ENCODE measurements around the gene SRSF12. TPM values are rescaled to one million over a fixed set of nuclear protein-coding genes. Genes with fewer than 3 reads are reported as not detected.

SRSF12 gene
- total RNA-seq, 2 experiments from 2014 or later = 0.15 TPM; not detected in 1

- Mint-ChIP-seq H3K36me3 (ENCODE audit: low read depth) (no peaks in the 10 kb centered on the region), H3K9me3 (no peaks in the 10 kb centered on the region), H3K27ac (no peak overlapping the region), H3K4me3 (no peak overlapping the region), H3K4me1 (ENCODE audit: low read depth) (peaks cover 5% of the 10 kb centered on the region), H3K27me3 (ENCODE audit: low read depth) (peaks cover 5% of the 10 kb centered on the region)
- intact Hi-C loops (cut with micrococcal nuclease) = no loop called here
- no peak for DNase-seq
- CTCF ChIA-PET = no interaction called here
Observed at GRCh38 chr6:89118931-89119330, 1.1 kb upstream of the SRSF12 start.

- Mint-ChIP-seq H3K27ac (no peak overlapping the region), H3K4me3 (peak overlapping the region; percentile 78), H3K4me1 (ENCODE audit: low read depth) (peaks cover 5% of the 10 kb centered on the region), H3K27me3 (ENCODE audit: low read depth) (peaks cover 5% of the 10 kb centered on the region), H3K9me3 (no peaks in the 10 kb centered on the region), H3K36me3 (ENCODE audit: low read depth) (no peaks in the 10 kb centered on the region)
- DNase-seq = no peak
- CTCF ChIA-PET = interaction anchor here (1.2 to 1.8 kb wide), 3 partner anchors 31 to 134 kb away, joined by 4 to 13 read pairs (median 7); no protein-coding TSS in a partner anchor
- intact Hi-C loops (cut with micrococcal nuclease) = loop anchor here (1.0 to 2.0 kb wide), 2 partner anchors 28 to 36 kb away; partner anchors contain the start of gene PNRC1
Observed at GRCh38 chr6:89116702-89117101, 1.2 kb downstream of the SRSF12 start.

GRCh38 chr6:89111933-89112332, 5.9 kb downstream of the SRSF12 start:
- intact Hi-C loops (cut with micrococcal nuclease) = no loop called here
- Mint-ChIP-seq H3K27ac (no peak overlapping the region), H3K27me3 (ENCODE audit: low read depth) (peaks cover 2% of the 10 kb centered on the region), H3K4me3 (no peak overlapping the region), H3K4me1 (ENCODE audit: low read depth) (peaks cover 2% of the 10 kb centered on the region), H3K9me3 (no peaks in the 10 kb centered on the region), H3K36me3 (ENCODE audit: low read depth) (no peaks in the 10 kb centered on the region)
- CTCF ChIA-PET = interaction anchor here (0.8 kb wide), 1 partner anchor 128 kb away, joined by 3 read pairs; no protein-coding TSS in a partner anchor
- no peak for DNase-seq

GRCh38 chr6:89110284-89110683, 7.6 kb downstream of the SRSF12 start:
- no peak overlapping the region for H3K4me3 Mint-ChIP-seq
- no peak overlapping the region for H3K27ac Mint-ChIP-seq
- CTCF ChIA-PET = no interaction called here
- no peaks in the 10 kb centered on the region for H3K4me1 Mint-ChIP-seq (ENCODE audit: low read depth)
- no peaks in the 10 kb centered on the region for H3K9me3 Mint-ChIP-seq
- intact Hi-C loops (cut with micrococcal nuclease) = no loop called here
- H3K36me3 Mint-ChIP-seq (ENCODE audit: low read depth) = no peaks in the 10 kb centered on the region
- no peaks in the 10 kb centered on the region for H3K27me3 Mint-ChIP-seq (ENCODE audit: low read depth)
- no peak for DNase-seq

- Mint-ChIP-seq H3K36me3 (ENCODE audit: low read depth) (no peaks in the 10 kb centered on the region), H3K9me3 (no peaks in the 10 kb centered on the region), H3K27me3 (ENCODE audit: low read depth) (no peaks in the 10 kb centered on the region), H3K4me3 (no peak overlapping the region), H3K27ac (no peak overlapping the region), H3K4me1 (ENCODE audit: low read depth) (peaks cover 4% of the 10 kb centered on the region)
- CTCF ChIA-PET = no interaction called here
- no peak for DNase-seq
- intact Hi-C loops (cut with micrococcal nuclease) = no loop called here
Observed at GRCh38 chr6:89100114-89100513, 17.8 kb downstream of the SRSF12 start.

- no peak overlapping the region for H3K4me3 Mint-ChIP-seq
- H3K27me3 Mint-ChIP-seq (ENCODE audit: low read depth) = no peaks in the 10 kb centered on the region
- CTCF ChIA-PET = no interaction called here
- H3K9me3 Mint-ChIP-seq = no peaks in the 10 kb centered on the region
- intact Hi-C loops (cut with micrococcal nuclease) = loop anchor here (1.0 kb wide), 2 partner anchors 19 to 47 kb away; no protein-coding TSS in a partner anchor
- DNase-seq = no peak
- peaks cover 4% of the 10 kb centered on the region for H3K4me1 Mint-ChIP-seq (ENCODE audit: low read depth)
- H3K36me3 Mint-ChIP-seq (ENCODE audit: low read depth) = no peaks in the 10 kb centered on the region
- no peak overlapping the region for H3K27ac Mint-ChIP-seq
Observed at GRCh38 chr6:89098461-89098860, 19.4 kb downstream of the SRSF12 start.

GRCh38 chr6:89087881-89088280, 30.0 kb downstream of the SRSF12 start:
- no peak for DNase-seq
- intact Hi-C loops (cut with micrococcal nuclease) = loop anchor here (10.0 kb wide), 4 partner anchors 1197 to 1763 kb away; partner anchors contain the start of genes GJB7 and SMIM8

GRCh38 chr6:89085409-89086205, 32.3 kb downstream of the SRSF12 start:
- Mint-ChIP-seq H3K27me3 (ENCODE audit: low read depth) (no peaks in the 10 kb centered on the region), H3K4me1 (ENCODE audit: low read depth) (peaks cover 33% of the 10 kb centered on the region), H3K4me3 (no peak overlapping the region), H3K9me3 (no peaks in the 10 kb centered on the region), H3K27ac (peak overlapping the region; percentile 4), H3K36me3 (ENCODE audit: low read depth) (peaks cover 37% of the 10 kb centered on the region)
- CTCF ChIA-PET = interaction anchor here (1.0 to 1.5 kb wide), 5 partner anchors 7 to 102 kb away, joined by 3 to 7 read pairs (median 3); partner anchors contain the start of gene PM20D2
- DNase-seq = no peak
- intact Hi-C loops (cut with micrococcal nuclease) = loop anchor here (10.0 kb wide), 4 partner anchors 1199 to 1761 kb away; partner anchors contain the start of genes GJB7 and SMIM8

More at GRCh38 chr6:89087881-89088280, 30.0 kb downstream of the SRSF12 start:
- no peak overlapping the region for H3K27ac Mint-ChIP-seq
- CTCF ChIA-PET = no interaction called here
- H3K27me3 Mint-ChIP-seq (ENCODE audit: low read depth) = no peaks in the 10 kb centered on the region
- peaks cover 35% of the 10 kb centered on the region for H3K4me1 Mint-ChIP-seq (ENCODE audit: low read depth)
- H3K36me3 Mint-ChIP-seq (ENCODE audit: low read depth) = peaks cover 27% of the 10 kb centered on the region
- no peaks in the 10 kb centered on the region for H3K9me3 Mint-ChIP-seq
- no peak overlapping the region for H3K4me3 Mint-ChIP-seq

- intact Hi-C loops (cut with micrococcal nuclease) = loop anchor here (10.0 kb wide), 4 partner anchors 1200 to 1760 kb away; partner anchors contain the start of genes GJB7 and SMIM8
- H3K27me3 Mint-ChIP-seq (ENCODE audit: low read depth) = no peaks in the 10 kb centered on the region
- H3K4me3 Mint-ChIP-seq = peak overlapping the region; percentile 4
- peaks cover 33% of the 10 kb centered on the region for H3K4me1 Mint-ChIP-seq (ENCODE audit: low read depth)
- H3K27ac Mint-ChIP-seq = peak overlapping the region; percentile 11
- no peaks in the 10 kb centered on the region for H3K9me3 Mint-ChIP-seq
- DNase-seq = no peak
- peaks cover 37% of the 10 kb centered on the region for H3K36me3 Mint-ChIP-seq (ENCODE audit: low read depth)
- CTCF ChIA-PET = interaction anchor here (1.0 to 1.5 kb wide), 4 partner anchors 8 to 102 kb away, joined by 3 to 7 read pairs (median 4); partner anchors contain the start of gene PM20D2
Observed at GRCh38 chr6:89084954-89085353, 32.9 kb downstream of the SRSF12 start.

- Mint-ChIP-seq H3K4me1 (ENCODE audit: low read depth) (peaks cover 33% of the 10 kb centered on the region), H3K27ac (peak overlapping the region; percentile 11), H3K36me3 (ENCODE audit: low read depth) (peaks cover 37% of the 10 kb centered on the region), H3K27me3 (ENCODE audit: low read depth) (no peaks in the 10 kb centered on the region), H3K9me3 (no peaks in the 10 kb centered on the region), H3K4me3 (peak overlapping the region; percentile 4)
- CTCF ChIA-PET = interaction anchor here (1.0 to 1.5 kb wide), 3 partner anchors 8 to 101 kb away, joined by 3 to 7 read pairs (median 3); no protein-coding TSS in a partner anchor
- intact Hi-C loops (cut with micrococcal nuclease) = loop anchor here (10.0 kb wide), 4 partner anchors 1200 to 1760 kb away; partner anchors contain the start of genes GJB7 and SMIM8
- DNase-seq = no peak
Observed at GRCh38 chr6:89084542-89084941, 33.3 kb downstream of the SRSF12 start.

GRCh38 chr6:89082486-89082891, 35.4 kb downstream of the SRSF12 start:
- H3K27ac Mint-ChIP-seq = peak overlapping the region; percentile 92
- no peaks in the 10 kb centered on the region for H3K9me3 Mint-ChIP-seq
- H3K36me3 Mint-ChIP-seq (ENCODE audit: low read depth) = peaks cover 37% of the 10 kb centered on the region
- H3K4me1 Mint-ChIP-seq (ENCODE audit: low read depth) = peaks cover 37% of the 10 kb centered on the region
- intact Hi-C loops (cut with micrococcal nuclease) = loop anchor here (10.0 kb wide), 4 partner anchors 1202 to 1758 kb away; partner anchors contain the start of genes GJB7 and SMIM8
- peak overlapping the region; percentile 85 for H3K4me3 Mint-ChIP-seq
- CTCF ChIA-PET = interaction anchor here (0.8 kb wide), 2 partner anchors 61 to 100 kb away, joined by 3 to 4 read pairs; no protein-coding TSS in a partner anchor
- DNase-seq = peak; percentile 29
- no peaks in the 10 kb centered on the region for H3K27me3 Mint-ChIP-seq (ENCODE audit: low read depth)

Data from activated naive CD4-positive, alpha-beta T cell treated with anti-CD3 and anti-CD28 coated beads for 36 hours (primary cell).